GM23338 (cell line): ENCODE results near the gene RNF17. TPM values are rescaled to one million over a fixed set of nuclear protein-coding genes. Genes with fewer than 3 reads are reported as not detected.

Source experiments
- CREB1 ChIP-seq: fragments of 250-450 bp; sonication (Bioruptor Pico); IDR thresholded peaks from 2 replicates; pipeline ENCODE4 v1.5.0; 2020; ENCODE audit warnings: low read depth, mild to moderate bottlenecking, moderate library complexity
- EZH2 ChIP-seq: fragments of 200-600 bp; sonication (generic); IDR thresholded peaks from one replicate; pipeline ENCODE4 v1.8.0; 2017; ENCODE audit warnings: antibody characterized with exemption, mild to moderate bottlenecking, low read depth; ENCODE audit not compliant: unreplicated experiment
- EZH2phosphoT487 ChIP-seq: fragments of 200-600 bp; sonication (generic); IDR thresholded peaks from one replicate; pipeline ENCODE4 v1.8.1; 2018; ENCODE audit warnings: antibody characterized with exemption; ENCODE audit not compliant: unreplicated experiment
- JUNB ChIP-seq: IDR thresholded peaks from one replicate; pipeline ENCODE4 v1.6.1; 2016; ENCODE audit warnings: antibody characterized with exemption; ENCODE audit not compliant: unreplicated experiment
- NANOG ChIP-seq: IDR thresholded peaks from 2 replicates; pipeline ENCODE4 v1.6.1; 2016; ENCODE audit warnings: antibody characterized with exemption, borderline replicate concordance
- POLR2AphosphoS5 ChIP-seq: IDR thresholded peaks from 2 replicates; pipeline ENCODE4 v1.6.1; 2016; ENCODE audit warnings: antibody characterized with exemption, low read depth
- STAT1 ChIP-seq: IDR thresholded peaks from one replicate; pipeline ENCODE4 v1.6.1; 2016; ENCODE audit warnings: antibody characterized with exemption; ENCODE audit not compliant: unreplicated experiment
- ZNF114 ChIP-seq: fragments of 250-450 bp; sonication (Bioruptor Pico); IDR thresholded peaks from 2 replicates; pipeline ENCODE4 v1.5.0; 2020; ENCODE audit warnings: mild to moderate bottlenecking, moderate library complexity
- ZNF331 ChIP-seq: fragments of 250-450 bp; sonication (Bioruptor Pico); IDR thresholded peaks from 2 replicates; pipeline ENCODE4 v1.5.0; 2020; ENCODE audit warnings: low read depth, mild to moderate bottlenecking, moderate library complexity
- polyA plus RNA-seq: library from polyadenylated mRNA; unstranded; fragments of >200 nt; fragmentation: Nextera tagmentation; extraction: Ambion mirVana; gene quantifications from 2 replicates; pipeline ENCODE4 v1.2.1, GENCODE V29; 2016
- total RNA-seq: library from RNA; depleted of rRNA; stranded (reverse); fragments of >200 nt; shearing (Covaris generic); gene quantifications from 2 replicates; pipeline ENCODE4 v1.2.3, GENCODE V29; 2014
- TF ChIP-seq, protein P1 (sequence below): fragments of 250-450 bp; sonication (Bioruptor Pico); IDR thresholded peaks from 2 replicates; pipeline ENCODE4 v1.5.0; 2020; ENCODE audit warnings: mild to moderate bottlenecking, moderate library complexity
- TF ChIP-seq, protein P2 (sequence below), 2 experiments: fragments of 200-600 bp in 1 of 2; sonication (generic) in 1 of 2; conservative IDR thresholded peaks; 2 replicates each; pipeline versions ENCODE4 v1.5.1 to v1.6.1; 2016 to 2017; ENCODE audit warnings: antibody characterized with exemption in 2 of 2, low read depth in 2 of 2, mild to moderate bottlenecking in 2 of 2, moderate library complexity in 1 of 2
- TF ChIP-seq, protein P3 (sequence below): IDR thresholded peaks from one replicate; pipeline ENCODE4 v1.6.1; 2018; ENCODE audit warnings: antibody characterized with exemption; ENCODE audit not compliant: unreplicated experiment

The RNF17 gene
- total and polyA plus RNA-seq, 2 experiments from 2014 or later, result 0.16 TPM; not detected in 1

DNA sequence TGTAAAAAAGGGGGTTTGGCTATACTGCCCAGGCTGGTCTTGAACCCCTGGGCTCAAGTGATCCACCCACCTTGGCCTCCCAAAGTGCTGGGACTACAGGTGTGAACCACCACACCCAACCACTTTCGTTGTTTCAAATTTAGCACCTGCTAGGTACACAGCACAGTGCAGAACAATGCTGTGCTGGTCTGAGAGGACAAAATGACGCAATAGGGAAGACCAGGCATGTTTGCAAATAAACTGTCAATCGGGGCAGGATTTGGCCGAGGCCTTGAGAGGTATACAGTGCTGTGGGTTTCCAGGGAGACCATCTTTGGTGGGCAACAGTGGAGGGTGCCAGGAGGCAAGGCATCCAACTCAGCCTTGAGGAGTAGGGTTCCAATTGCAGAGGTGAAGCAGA lies 46.8 kb upstream of the RNF17 start (continued):
- TF ChIP-seq, protein P1, sequence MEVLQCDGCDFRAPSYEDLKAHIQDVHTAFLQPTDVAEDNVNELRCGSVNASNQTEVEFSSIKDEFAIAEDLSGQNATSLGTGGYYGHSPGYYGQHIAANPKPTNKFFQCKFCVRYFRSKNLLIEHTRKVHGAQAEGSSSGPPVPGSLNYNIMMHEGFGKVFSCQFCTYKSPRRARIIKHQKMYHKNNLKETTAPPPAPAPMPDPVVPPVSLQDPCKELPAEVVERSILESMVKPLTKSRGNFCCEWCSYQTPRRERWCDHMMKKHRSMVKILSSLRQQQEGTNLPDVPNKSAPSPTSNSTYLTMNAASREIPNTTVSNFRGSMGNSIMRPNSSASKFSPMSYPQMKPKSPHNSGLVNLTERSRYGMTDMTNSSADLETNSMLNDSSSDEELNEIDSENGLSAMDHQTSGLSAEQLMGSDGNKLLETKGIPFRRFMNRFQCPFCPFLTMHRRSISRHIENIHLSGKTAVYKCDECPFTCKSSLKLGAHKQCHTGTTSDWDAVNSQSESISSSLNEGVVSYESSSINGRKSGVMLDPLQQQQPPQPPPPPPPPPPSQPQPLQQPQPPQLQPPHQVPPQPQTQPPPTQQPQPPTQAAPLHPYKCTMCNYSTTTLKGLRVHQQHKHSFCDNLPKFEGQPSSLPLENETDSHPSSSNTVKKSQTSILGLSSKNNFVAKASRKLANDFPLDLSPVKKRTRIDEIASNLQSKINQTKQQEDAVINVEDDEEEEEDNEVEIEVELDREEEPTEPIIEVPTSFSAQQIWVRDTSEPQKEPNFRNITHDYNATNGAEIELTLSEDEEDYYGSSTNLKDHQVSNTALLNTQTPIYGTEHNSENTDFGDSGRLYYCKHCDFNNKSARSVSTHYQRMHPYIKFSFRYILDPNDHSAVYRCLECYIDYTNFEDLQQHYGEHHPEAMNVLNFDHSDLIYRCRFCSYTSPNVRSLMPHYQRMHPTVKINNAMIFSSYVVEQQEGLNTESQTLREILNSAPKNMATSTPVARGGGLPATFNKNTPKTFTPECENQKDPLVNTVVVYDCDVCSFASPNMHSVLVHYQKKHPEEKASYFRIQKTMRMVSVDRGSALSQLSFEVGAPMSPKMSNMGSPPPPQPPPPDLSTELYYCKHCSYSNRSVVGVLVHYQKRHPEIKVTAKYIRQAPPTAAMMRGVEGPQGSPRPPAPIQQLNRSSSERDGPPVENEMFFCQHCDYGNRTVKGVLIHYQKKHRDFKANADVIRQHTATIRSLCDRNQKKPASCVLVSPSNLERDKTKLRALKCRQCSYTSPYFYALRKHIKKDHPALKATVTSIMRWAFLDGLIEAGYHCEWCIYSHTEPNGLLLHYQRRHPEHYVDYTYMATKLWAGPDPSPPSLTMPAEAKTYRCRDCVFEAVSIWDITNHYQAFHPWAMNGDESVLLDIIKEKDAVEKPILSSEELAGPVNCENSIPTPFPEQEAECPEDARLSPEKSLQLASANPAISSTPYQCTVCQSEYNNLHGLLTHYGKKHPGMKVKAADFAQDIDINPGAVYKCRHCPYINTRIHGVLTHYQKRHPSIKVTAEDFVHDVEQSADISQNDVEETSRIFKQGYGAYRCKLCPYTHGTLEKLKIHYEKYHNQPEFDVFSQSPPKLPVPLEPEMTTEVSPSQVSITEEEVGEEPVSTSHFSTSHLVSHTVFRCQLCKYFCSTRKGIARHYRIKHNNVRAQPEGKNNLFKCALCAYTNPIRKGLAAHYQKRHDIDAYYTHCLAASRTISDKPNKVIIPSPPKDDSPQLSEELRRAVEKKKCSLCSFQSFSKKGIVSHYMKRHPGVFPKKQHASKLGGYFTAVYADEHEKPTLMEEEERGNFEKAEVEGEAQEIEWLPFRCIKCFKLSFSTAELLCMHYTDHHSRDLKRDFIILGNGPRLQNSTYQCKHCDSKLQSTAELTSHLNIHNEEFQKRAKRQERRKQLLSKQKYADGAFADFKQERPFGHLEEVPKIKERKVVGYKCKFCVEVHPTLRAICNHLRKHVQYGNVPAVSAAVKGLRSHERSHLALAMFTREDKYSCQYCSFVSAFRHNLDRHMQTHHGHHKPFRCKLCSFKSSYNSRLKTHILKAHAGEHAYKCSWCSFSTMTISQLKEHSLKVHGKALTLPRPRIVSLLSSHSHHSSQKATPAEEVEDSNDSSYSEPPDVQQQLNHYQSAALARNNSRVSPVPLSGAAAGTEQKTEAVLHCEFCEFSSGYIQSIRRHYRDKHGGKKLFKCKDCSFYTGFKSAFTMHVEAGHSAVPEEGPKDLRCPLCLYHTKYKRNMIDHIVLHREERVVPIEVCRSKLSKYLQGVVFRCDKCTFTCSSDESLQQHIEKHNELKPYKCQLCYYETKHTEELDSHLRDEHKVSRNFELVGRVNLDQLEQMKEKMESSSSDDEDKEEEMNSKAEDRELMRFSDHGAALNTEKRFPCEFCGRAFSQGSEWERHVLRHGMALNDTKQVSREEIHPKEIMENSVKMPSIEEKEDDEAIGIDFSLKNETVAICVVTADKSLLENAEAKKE, result no peak
- TF ChIP-seq, protein P2, sequence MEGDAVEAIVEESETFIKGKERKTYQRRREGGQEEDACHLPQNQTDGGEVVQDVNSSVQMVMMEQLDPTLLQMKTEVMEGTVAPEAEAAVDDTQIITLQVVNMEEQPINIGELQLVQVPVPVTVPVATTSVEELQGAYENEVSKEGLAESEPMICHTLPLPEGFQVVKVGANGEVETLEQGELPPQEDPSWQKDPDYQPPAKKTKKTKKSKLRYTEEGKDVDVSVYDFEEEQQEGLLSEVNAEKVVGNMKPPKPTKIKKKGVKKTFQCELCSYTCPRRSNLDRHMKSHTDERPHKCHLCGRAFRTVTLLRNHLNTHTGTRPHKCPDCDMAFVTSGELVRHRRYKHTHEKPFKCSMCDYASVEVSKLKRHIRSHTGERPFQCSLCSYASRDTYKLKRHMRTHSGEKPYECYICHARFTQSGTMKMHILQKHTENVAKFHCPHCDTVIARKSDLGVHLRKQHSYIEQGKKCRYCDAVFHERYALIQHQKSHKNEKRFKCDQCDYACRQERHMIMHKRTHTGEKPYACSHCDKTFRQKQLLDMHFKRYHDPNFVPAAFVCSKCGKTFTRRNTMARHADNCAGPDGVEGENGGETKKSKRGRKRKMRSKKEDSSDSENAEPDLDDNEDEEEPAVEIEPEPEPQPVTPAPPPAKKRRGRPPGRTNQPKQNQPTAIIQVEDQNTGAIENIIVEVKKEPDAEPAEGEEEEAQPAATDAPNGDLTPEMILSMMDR (conservative IDR thresholded peaks at IDR 0.05; ENCODE audit: low read depth in 2 of 2), result no peak
- TF ChIP-seq ZNF331 (CRISPR knock-in tag) (no peak), STAT1 (no peak), EZH2phosphoT487 (no peak), NANOG (no peak), ZNF114 (CRISPR knock-in tag) (no peak), POLR2AphosphoS5 (no peak), JUNB (no peak), EZH2 (no peak), CREB1 (CRISPR knock-in tag) (no peak)
- TF ChIP-seq, protein P3, sequence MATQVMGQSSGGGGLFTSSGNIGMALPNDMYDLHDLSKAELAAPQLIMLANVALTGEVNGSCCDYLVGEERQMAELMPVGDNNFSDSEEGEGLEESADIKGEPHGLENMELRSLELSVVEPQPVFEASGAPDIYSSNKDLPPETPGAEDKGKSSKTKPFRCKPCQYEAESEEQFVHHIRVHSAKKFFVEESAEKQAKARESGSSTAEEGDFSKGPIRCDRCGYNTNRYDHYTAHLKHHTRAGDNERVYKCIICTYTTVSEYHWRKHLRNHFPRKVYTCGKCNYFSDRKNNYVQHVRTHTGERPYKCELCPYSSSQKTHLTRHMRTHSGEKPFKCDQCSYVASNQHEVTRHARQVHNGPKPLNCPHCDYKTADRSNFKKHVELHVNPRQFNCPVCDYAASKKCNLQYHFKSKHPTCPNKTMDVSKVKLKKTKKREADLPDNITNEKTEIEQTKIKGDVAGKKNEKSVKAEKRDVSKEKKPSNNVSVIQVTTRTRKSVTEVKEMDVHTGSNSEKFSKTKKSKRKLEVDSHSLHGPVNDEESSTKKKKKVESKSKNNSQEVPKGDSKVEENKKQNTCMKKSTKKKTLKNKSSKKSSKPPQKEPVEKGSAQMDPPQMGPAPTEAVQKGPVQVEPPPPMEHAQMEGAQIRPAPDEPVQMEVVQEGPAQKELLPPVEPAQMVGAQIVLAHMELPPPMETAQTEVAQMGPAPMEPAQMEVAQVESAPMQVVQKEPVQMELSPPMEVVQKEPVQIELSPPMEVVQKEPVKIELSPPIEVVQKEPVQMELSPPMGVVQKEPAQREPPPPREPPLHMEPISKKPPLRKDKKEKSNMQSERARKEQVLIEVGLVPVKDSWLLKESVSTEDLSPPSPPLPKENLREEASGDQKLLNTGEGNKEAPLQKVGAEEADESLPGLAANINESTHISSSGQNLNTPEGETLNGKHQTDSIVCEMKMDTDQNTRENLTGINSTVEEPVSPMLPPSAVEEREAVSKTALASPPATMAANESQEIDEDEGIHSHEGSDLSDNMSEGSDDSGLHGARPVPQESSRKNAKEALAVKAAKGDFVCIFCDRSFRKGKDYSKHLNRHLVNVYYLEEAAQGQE, result no peak
